NCI-H2107 (cell line): ENCODE results near the gene GOLGA2.
"Not testable (repeated sequence)": the region's sequence is repeated elsewhere in the genome, so short reads cannot be mapped to it uniquely, and the experiment has no call there.

Experiments used
- DNase-seq: peaks from one replicate; lab custom pipeline; 2025; lab: John Stamatoyannopoulos, UW

GOLGA2 gene

DNA sequence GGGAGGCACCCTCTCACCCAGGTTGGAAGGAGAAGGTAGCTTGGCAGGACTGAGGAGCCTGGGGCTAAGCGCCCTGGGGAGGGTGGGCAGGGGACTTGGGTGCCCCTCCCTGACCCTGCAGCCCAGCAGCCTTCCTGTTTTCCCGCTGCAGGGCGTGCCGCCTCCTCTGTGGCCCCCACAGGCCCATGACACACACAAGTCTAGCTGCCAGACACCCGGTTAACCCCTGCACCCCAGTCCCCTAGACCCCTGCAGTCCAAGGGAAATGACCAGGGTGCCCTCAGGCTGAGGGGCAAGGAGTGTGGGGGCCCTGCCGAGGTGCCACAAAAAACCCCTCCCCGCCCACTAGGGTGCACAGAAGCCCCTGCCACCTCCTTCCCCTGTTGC lies 33.0 kb downstream of the GOLGA2 start:
- no peak for DNase-seq

DNA sequence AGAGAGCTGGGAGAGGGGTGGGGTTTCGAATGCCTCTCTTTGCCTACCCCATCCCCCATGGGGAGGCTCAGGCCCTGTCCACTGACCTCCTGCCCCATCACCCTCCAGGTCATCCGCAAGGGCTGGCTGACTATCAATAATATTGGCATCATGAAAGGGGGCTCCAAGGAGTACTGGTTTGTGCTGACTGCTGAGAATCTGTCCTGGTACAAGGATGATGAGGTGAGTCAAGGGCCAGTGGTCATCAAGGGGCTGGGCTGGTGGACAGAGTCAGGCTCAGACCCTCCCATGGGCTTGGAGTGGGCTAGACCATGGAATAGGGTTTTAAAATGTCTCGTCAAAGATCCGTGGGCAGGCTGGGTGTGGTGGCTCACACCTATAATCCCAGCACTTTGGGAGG lies 33.7 kb downstream of the GOLGA2 start:
- no peak for DNase-seq

GRCh38 chr9:128233817-128234406 lies 41.9 kb downstream of the GOLGA2 start:
- DNase-seq, result no peak

GRCh38 chr9:128232528-128233428 lies 43.0 kb downstream of the GOLGA2 start:
- DNase-seq, result no peak

DNA sequence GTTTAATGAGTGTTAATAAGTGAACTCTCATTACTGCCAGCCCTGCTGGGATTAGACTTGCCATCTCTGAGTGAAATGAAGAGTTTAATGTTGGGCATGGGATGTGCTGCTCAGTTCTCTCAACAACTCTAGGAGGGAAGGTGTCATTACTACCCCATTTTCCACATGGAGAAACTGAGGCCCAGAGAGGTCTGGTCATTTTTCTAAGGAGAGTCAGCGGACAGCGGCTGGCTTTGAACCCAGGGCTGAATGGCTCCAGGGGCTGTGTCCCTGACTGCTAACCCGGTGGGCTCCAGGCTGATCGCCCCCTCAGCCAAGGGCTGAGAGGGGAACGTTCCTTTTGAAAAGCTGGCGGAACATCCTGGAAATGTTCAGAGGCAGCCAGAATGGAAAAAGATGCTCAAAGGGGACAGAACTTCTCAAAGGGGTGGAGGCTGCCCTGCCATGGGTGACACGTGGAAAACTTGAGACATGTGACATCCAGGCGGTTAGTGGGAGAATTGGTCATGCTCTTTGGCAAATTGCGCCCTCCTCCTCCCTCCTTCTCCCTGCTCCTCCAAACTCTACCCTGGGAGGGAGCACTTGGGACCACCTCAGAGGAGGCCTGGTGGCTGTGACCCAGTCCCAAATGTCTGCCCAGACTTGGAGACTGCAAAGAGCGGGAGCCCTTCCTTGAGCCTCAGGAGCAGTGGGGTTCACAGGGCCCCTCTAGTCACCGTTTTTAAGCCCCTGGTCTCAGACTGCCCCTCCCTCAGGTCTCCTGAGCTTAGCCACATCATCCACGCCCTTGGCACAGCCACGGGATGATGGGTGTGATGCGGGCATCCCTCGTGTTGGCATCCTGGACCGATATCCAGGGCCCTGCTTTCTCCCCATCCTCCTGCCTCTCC lies 43.9 kb downstream of the GOLGA2 start:
- no peak for DNase-seq

GRCh38 chr9:128230897-128231296 lies 44.9 kb downstream of the GOLGA2 start:
- DNase-seq, result not testable (repeated sequence)

GRCh38 chr9:128226412-128226801 lies 49.4 kb downstream of the GOLGA2 start:
- no peak for DNase-seq

- no peak for DNase-seq
These were observed 49.9 kb downstream of the GOLGA2 start for GRCh38 chr9:128225770-128226411.

DNA sequence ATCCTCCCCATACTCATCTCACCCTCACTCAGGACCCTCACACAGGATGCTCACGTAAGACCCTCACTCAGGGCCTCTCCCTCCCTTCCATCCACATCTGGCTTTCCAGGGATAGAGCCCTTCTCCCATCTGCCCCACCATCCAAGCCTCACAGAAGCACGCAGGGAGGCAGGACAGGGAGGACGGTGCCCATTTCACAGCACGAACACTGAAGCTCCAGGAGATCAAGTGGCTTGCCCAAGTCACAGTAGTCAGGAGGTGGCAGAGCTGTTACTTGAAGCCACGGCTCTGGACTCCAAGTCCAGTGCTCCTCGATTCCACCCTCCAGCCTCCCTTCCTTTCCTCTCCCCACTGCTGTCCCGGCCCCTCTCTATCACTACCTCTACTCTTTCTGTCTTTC lies 50.9 kb downstream of the GOLGA2 start:
- DNase-seq, result no peak

DNA sequence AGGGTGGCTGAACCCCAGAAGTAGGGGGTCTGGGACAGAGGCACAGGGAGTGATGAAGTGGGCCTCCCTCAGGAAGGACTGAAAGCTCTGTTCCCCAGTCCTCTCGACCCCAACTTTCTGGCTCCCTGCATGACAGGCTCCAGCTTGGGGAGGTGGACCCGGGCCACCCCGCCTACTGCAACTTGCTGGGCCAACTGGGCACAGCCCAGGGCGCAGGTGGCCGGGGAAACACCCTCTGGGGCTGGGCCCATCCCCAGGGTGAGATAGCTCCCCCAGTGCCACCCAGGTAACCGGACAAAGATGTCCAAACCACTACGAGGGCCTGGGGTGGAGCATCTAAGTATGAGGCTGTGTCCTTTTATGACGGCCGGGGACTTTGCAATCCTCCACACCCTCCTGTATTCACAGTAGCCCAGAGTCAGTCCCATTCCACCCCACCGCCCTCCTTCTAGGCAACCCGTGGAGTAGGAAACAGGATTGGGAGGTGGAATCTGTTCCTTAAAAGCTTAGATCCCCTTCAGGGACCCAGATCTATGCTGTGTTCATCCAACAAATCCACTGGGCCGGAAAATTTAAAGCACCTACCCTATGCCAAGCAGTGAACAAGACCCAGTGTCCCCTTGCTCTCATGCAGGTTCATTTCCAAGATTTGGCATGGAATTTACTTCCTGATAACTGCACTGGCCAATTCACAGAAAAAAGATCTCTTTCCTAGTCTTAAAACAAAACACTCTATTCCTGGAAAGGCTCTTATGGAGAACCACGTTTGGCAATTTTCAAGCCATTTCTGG lies 52.7 kb downstream of the GOLGA2 start:
- no peak for DNase-seq

- DNase-seq, result no peak
These were observed 53.8 kb downstream of the GOLGA2 start for GRCh38 chr9:128222026-128222425.

DNA sequence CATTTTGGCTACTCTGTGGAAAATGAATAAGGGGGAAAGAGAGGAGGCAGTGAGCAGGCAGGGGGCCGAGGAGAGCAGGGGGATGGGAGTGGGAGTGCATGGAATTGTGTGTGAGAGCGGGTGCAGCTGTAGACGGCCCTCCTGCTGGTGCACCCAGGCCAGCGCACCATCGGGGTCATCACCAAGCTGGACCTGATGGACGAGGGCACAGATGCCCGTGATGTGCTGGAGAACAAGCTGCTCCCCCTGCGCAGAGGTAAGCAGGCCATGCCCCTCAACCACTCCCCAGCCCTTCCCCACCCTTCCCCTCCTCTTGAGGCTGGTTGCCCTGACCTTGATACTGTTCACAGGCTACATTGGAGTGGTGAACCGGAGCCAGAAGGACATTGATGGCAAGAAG lies 56.0 kb downstream of the GOLGA2 start:
- DNase-seq, result no peak

- no peak for DNase-seq
These were observed 57.1 kb downstream of the GOLGA2 start for GRCh38 chr9:128218518-128219389.

GRCh38 chr9:128218172-128218517 lies 57.7 kb downstream of the GOLGA2 start:
- DNase-seq, result no peak

DNA sequence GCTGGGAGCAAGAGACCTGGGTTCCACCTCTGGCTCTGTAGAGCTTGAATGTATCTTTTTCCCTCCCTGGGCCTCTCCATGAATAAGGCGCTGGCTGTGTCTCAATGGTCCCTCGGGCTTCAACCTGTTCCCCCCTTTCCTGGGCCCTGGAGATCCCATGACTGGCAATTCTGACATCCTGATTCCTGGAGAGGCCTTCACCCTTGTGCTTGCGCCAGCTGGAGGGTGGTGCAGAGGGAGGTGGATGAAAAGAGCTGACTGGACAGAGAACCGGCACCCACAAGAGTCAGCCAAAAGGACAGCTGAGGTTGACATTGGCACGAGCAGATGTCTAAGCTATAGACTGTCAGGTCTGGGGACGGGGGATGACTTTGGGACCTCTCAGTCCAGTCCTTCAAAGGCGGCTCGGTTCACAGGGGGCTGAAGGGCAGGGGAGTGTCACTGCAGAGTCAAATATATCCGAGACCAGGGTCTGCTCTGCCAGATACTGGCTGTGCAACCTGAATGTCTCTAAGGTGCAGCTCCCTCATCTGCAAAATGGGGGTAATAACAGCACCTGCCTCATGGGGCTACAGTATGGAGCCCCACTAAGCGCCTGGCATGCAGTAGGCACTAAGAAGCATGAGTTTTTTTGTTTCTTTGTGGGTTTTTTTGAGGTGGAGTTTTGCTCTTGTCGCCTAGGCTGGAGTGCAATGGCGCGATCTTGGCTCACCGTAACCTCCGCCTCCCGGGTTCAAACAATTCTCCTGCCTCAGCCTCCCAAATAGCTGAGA lies 58.8 kb downstream of the GOLGA2 start:
- DNase-seq, result no peak

DNA sequence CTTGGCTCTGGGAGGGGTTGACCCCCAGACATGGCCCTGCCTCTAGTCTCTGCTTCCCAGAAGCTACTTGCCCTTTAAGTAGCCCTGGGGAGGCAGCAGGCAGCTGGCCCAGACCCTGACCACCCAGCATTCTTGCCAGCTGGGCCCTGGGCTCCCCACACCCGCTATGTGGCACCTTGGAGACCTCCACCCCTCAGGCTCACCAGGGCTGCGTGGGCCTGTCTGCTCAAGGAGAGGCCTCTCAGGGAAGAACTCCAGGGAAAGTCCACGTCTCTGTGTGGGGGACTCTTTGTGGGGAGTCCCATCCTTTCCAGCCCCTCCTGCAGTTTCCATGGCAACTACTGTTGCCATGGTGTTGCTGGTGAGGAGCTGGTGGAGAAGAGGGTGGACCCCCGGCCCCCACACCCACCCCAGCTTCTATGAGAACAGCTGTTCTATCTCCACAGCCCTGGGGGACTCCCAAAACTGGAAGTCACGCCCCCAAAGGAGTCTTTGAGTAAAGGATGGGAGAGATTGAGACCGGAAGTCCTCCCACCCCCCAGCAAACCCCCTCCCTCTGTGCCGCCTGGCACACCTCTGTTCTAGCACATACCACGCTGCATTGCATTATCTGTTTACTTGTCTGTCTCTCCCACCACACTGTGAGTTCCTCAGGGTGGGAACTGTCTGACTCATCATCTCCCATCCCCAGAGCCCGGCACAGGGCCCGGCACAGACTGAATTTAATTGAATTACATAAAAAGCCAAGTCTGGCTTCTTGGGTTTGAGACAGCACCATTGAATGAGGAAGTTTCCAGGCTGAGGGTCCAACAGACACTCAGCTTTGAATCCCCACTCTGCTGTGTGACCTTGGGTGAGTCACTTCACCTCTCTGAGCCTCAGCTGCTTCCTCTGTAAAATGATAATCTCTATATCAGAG lies 60.1 kb downstream of the GOLGA2 start:
- no peak for DNase-seq

GRCh38 chr9:128214571-128215490 lies 61.0 kb downstream of the GOLGA2 start:
- DNase-seq, result no peak
